HG02588 (cell line): ENCODE results near the gene CHRNB2.

Experiments
- ATAC-seq: cut with Tn5 transposase; IDR thresholded peaks from one replicate; pipeline ENCODE4 v1.9.1; 2021; ENCODE audit warnings: mild to moderate bottlenecking, moderate library complexity; ENCODE audit not compliant: unreplicated experiment

The CHRNB2 gene

DNA sequence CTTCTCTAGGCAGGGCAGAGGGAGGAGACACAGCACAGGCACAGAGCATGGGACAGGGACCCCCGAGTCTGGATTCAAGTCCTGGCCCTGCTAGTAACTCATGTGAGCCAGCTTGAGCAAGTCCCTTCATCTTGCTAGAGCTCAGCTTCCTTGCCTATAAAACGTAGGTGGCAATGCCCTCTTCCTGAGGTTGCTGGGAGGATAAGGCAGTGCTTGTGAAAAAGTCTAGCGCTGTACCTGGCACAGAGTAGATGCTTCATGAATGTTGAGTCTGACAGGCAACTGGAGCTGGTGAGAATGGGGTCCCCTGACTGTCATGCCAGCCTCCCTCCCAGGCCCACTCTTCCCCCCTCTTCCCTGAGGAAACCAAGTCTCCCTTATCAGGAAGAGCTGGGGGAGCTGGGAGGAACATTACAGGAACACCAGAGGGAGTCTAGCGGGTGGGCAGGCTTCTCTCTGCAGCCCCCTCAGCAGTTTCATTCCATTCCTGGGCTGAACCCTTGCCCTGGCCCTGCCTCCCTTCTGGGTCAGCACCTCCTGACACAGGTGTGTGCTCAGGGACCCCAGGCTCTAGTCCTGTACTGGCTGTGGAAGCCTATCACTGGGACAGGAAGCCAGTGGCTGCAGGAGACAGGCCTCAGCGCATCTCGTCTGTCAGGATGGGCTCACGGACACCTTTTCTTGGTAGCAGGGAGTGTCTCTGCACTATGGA, 9.9 kb downstream of the CHRNB2 start:
- ATAC-seq = no peak

GRCh38 chr1:154578058-154578418, 10.5 kb downstream of the CHRNB2 start:
- no peak for ATAC-seq

DNA sequence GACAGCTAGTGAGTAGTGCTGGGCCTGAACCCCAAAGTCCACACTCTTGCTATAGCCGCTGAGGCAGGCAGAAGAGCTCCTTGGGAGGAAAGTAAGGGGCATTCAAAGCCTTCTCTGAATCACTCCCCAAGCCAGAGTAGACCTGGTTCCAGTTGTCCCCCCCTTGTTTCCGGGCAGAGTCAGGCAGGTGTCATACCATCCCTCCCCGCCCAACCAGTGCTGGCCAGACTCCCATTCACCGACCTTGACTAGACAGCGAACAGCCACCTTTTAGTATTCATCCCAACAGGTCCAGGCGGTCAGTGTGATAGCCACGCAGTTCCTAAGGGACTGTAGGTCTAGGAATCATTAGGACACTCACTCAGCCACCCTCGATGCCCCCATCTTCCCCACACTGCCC, 11.8 kb downstream of the CHRNB2 start:
- ATAC-seq = no peak

DNA sequence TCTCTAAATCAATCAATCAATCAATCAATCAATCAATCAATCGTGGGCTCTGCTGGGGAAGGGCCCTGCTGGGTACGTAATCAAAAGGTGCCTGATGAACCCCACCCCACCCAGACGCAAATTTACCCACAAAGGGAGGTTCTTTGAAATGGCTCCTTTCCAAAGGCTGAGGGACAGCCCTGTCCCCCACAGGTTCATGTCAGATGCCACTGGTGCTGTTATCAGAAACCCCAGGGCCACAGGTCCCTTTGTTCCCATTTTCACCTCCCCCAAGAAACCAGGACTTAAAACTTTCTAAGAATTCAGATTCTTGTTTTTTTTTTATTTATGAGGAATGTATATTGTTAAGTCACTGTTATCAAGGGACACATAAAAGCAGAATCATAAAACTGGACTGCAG, 14.2 kb downstream of the CHRNB2 start:
- no peak for ATAC-seq

- ATAC-seq = no peak
These were observed 15.3 kb downstream of the CHRNB2 start for GRCh38 chr1:154582885-154583284.

- ATAC-seq = no peak
These were observed 16.2 kb downstream of the CHRNB2 start for GRCh38 chr1:154583773-154584172.

DNA sequence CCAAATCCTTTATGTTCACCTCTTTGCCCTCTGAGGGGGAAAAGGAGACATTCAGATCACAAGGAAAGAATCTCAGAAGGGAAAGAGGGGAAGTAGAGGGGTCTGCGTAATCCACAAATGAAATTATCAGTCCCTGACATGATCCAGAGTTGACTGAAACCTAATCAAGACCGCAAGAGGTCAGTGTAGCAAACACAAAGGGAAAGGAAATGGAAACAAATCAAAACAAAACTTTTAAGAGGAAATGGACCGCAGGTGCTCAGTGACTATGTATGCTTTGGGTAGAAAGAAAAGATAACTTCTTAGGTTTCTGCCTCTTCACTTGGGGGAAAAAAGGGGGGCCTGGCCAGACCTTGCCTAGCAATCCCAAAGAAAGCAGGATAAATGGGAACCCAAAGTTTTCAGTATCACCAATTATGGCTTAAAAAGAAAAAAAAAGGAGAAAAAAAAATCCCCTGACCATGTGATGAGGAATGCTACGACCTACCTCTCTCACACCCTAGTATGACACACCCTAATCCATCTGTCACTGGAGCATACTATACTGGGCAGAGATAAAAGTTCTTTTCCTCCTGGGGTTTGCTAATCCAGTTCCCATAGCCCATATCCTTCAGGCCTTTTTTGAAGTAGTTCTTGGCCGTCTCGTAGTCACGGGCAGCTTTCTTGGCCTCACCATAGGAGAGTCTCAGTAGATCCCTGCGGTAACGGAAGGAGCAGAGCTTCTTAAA, 16.9 kb downstream of the CHRNB2 start:
- ATAC-seq = no peak

DNA sequence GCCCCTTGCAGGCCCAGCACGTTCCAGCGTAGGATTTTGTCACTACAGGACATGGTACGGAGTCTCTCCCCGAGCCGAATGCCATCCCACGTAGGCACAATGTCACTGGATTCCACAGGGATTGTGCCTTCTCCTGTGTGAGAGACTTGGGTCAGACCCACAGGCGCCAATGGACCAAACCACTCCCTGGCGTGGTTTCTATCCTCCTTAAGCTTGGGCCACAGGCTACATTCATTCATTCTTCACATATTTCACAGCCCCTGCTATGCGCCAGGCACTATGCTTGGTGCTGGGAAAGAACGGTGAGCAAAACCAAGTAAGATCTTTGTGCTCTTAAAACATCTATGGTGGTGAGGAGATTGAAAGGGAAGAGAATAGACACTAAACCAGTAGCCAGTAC, 18.7 kb downstream of the CHRNB2 start:
- no peak for ATAC-seq

- no peak for ATAC-seq
These were observed 19.1 kb downstream of the CHRNB2 start for GRCh38 chr1:154586641-154587040.

DNA sequence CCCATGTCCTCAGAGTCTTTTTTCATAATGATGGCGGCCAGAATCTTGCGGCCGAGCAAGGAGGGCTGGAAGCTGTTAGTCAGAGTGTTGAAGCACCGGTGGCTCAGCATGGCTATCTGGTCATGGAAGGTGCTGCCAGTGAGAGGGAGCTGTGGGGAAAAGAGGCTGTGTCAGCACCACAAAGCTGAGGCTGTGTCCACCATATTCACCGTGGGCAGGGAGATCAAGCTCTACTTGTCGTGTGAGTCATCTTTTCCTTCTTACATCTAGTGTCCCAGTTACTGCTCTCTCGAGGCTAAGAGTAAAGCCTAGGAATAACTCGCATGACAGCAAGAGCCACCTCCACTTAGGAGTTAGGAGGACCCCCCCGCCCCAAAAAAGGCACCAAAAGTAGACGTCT, 22.2 kb downstream of the CHRNB2 start:
- no peak for ATAC-seq

- ATAC-seq = no peak
These were observed 23.2 kb downstream of the CHRNB2 start for GRCh38 chr1:154590756-154591155.

DNA sequence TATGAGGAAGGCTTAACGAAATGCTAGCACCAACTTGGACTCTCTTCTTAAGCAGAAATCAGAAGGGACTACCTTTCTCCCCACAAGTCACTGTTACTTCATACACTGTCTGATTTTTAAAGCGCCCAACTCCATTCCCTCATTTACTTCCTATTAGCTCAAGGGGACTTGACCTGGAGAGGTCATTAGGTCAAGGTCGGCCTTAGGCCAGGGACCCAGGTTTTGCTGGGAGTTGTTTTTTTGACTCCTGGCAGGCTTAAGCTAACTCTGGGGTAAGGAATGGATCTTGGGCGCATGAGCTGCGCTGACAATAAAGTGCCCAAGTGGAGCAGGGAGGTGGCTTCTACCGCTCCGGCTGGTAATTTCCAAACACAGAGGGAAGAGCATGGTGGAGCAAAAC, 23.6 kb downstream of the CHRNB2 start:
- no peak for ATAC-seq

DNA sequence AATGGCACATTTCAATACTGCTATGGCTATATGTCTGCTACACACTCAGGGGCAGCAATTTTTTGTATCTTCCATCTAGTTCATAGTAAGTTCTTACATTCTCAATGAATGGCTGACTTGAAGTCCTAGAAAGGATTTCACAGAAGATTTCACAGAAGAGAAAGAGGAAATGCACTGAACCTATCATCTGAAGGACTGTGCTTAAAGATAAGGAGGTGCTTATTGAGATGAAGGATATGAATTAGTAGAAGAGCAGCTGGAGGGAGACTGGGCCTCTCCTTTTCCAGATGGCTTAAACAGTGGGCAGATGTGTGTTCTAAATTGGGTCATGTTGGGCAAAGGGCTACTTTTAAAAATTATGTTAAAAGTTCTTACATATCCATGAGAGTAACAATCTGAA, 25.8 kb downstream of the CHRNB2 start:
- no peak for ATAC-seq

- ATAC-seq = no peak
These were observed 27.2 kb downstream of the CHRNB2 start for GRCh38 chr1:154594811-154595210.

- no peak for ATAC-seq
These were observed 28.0 kb downstream of the CHRNB2 start for GRCh38 chr1:154595621-154596020.

- no peak for ATAC-seq
These were observed 31.5 kb downstream of the CHRNB2 start for GRCh38 chr1:154598871-154599635.

- ATAC-seq = no peak
These were observed 32.1 kb downstream of the CHRNB2 start for GRCh38 chr1:154599658-154600057.

- no peak for ATAC-seq
These were observed 35.7 kb downstream of the CHRNB2 start for GRCh38 chr1:154603317-154603716.

DNA sequence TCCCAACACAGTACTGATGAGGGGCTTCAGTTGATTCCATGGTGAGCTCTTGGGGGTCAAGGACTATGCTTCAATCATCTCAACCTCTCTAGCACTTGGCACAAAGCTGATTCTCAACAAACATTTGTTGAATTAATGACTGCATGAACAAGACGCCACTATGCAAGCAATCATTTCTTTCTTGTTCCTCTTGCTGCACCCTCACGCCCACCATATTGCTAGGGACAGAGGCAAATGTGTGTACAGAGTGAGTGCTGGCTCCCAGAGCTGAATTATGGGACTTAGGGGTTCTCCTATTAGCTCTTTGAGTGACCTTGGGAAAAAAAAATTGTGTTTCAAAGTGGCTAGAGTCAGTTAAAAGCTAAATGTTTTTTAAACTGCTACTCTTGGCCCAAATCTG, 38.0 kb downstream of the CHRNB2 start:
- ATAC-seq = no peak

DNA sequence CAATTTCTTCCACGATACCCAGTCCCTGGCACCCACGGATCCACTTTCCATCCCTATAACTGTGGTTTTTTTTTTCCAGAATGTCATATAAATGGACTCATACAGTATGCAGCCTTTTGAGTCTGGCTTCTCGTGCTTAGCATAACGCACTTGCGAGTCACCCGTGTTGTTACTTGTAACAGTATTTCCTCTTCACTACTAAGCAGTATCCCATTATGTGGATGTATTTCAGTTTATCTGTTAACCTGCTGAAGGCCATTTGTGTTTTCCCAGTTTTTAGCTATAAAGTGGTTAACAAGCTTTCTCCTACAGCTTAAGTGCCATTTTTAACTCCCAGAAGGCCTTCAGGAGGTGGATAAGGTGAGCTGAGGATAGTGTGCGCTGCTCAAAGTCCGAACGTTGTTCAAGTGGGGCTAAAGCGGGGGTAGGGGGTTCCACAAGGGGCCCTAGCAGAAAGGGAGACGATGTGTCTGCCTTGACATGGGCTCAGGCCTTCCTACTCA, 39.6 kb downstream of the CHRNB2 start:
- peak; percentile 12 for ATAC-seq

GRCh38 chr1:154607609-154608396, 40.2 kb downstream of the CHRNB2 start, which contains the start of gene ADAR:
ADAR (minus strand) TSS chr1:154608186; CDS start chr1:154608006, 180 bp downstream.
- peak; percentile 72 for ATAC-seq
